ENCODE measurements around the gene MAP2. TPM values are rescaled to one million over a fixed set of nuclear protein-coding genes. Genes with fewer than 3 reads are reported as not detected.

The MAP2 gene
- total RNA-seq, 1 experiment from 2014 or later: 40.2 TPM

- H3K27ac Mint-ChIP-seq (ENCODE audit: low read depth, unreplicated experiment): no peak overlapping the region
- H3K4me1 Mint-ChIP-seq (ENCODE audit: insufficient read depth, unreplicated experiment): no peaks in the 10 kb centered on the region
- no peak for TF ChIP-seq CTCF (IDR thresholded peaks at IDR 0.05; ENCODE audit: unreplicated experiment)
- no peaks in the 10 kb centered on the region for H3K36me3 Mint-ChIP-seq (ENCODE audit: insufficient read depth, unreplicated experiment)
- POLR2A ChIA-PET: interaction anchor here (1.3 kb wide), 1 partner anchor 29 kb away, joined by 3 read pairs; no protein-coding TSS in a partner anchor
- H3K27me3 Mint-ChIP-seq (ENCODE audit: insufficient read depth, unreplicated experiment): peaks cover 9% of the 10 kb centered on the region
- peaks cover 9% of the 10 kb centered on the region for H3K9me3 Mint-ChIP-seq (ENCODE audit: unreplicated experiment)
- intact Hi-C loops (cut with micrococcal nuclease): no loop called here
- H3K4me3 Mint-ChIP-seq (ENCODE audit: unreplicated experiment): no peak overlapping the region
- DNase-seq (ENCODE audit: unreplicated experiment): no peak
- BruUV-seq (replicated peaks): no TSS peak
- CTCF ChIA-PET: interaction anchor here (0.6 kb wide), 1 partner anchor 19 kb away, joined by 3 read pairs; no protein-coding TSS in a partner anchor
Measured at GRCh38 chr2:209763106-209763505, 339.3 kb downstream of the MAP2 start.

GRCh38 chr2:209766613-209767012, 342.8 kb downstream of the MAP2 start:
- ChIA-PET CTCF (no interaction called here), POLR2A (no interaction called here)
- Mint-ChIP-seq H3K4me1 (ENCODE audit: insufficient read depth, unreplicated experiment) (no peaks in the 10 kb centered on the region), H3K9me3 (ENCODE audit: unreplicated experiment) (no peaks in the 10 kb centered on the region), H3K27ac (ENCODE audit: low read depth, unreplicated experiment) (no peak overlapping the region), H3K36me3 (ENCODE audit: insufficient read depth, unreplicated experiment) (no peaks in the 10 kb centered on the region), H3K27me3 (ENCODE audit: insufficient read depth, unreplicated experiment) (peaks cover 10% of the 10 kb centered on the region), H3K4me3 (ENCODE audit: unreplicated experiment) (no peak overlapping the region)
- DNase-seq (ENCODE audit: unreplicated experiment): no peak
- no peak for TF ChIP-seq CTCF (IDR thresholded peaks at IDR 0.05; ENCODE audit: unreplicated experiment)
- intact Hi-C loops (cut with micrococcal nuclease): no loop called here
- no TSS peak for BruUV-seq (replicated peaks)

GRCh38 chr2:209767316-209767715, 343.5 kb downstream of the MAP2 start:
- Mint-ChIP-seq H3K27ac (ENCODE audit: low read depth, unreplicated experiment) (no peak overlapping the region), H3K4me1 (ENCODE audit: insufficient read depth, unreplicated experiment) (no peaks in the 10 kb centered on the region), H3K27me3 (ENCODE audit: insufficient read depth, unreplicated experiment) (peaks cover 10% of the 10 kb centered on the region), H3K9me3 (ENCODE audit: unreplicated experiment) (no peaks in the 10 kb centered on the region), H3K4me3 (ENCODE audit: unreplicated experiment) (no peak overlapping the region), H3K36me3 (ENCODE audit: insufficient read depth, unreplicated experiment) (no peaks in the 10 kb centered on the region)
- DNase-seq (ENCODE audit: unreplicated experiment): no peak
- no TSS peak for BruUV-seq (replicated peaks)
- intact Hi-C loops (cut with micrococcal nuclease): no loop called here
- ChIA-PET CTCF (no interaction called here), POLR2A (no interaction called here)
- TF ChIP-seq CTCF (IDR thresholded peaks at IDR 0.05; ENCODE audit: unreplicated experiment): no peak

- intact Hi-C loops (cut with micrococcal nuclease): no loop called here
- Mint-ChIP-seq H3K4me3 (ENCODE audit: unreplicated experiment) (no peak overlapping the region), H3K27me3 (ENCODE audit: insufficient read depth, unreplicated experiment) (peaks cover 10% of the 10 kb centered on the region), H3K27ac (ENCODE audit: low read depth, unreplicated experiment) (no peak overlapping the region), H3K9me3 (ENCODE audit: unreplicated experiment) (no peaks in the 10 kb centered on the region), H3K4me1 (ENCODE audit: insufficient read depth, unreplicated experiment) (no peaks in the 10 kb centered on the region), H3K36me3 (ENCODE audit: insufficient read depth, unreplicated experiment) (no peaks in the 10 kb centered on the region)
- BruUV-seq (replicated peaks): no TSS peak
- no peak for TF ChIP-seq CTCF (IDR thresholded peaks at IDR 0.05; ENCODE audit: unreplicated experiment)
- POLR2A ChIA-PET: interaction anchor here (0.7 kb wide), 1 partner anchor 30 kb away, joined by 3 read pairs; no protein-coding TSS in a partner anchor
- DNase-seq (ENCODE audit: unreplicated experiment): no peak
- CTCF ChIA-PET: interaction anchor here (1.0 kb wide), 1 partner anchor 192 kb away, joined by 3 read pairs; no protein-coding TSS in a partner anchor
Measured at GRCh38 chr2:209768557-209768956, 344.7 kb downstream of the MAP2 start.
